Sigmoid colon (tissue), 7 donors: Measurements from ENCODE around the gene POMT1. TPM values are rescaled to one million over a fixed set of nuclear protein-coding genes. Genes with fewer than 3 reads are reported as not detected.
A peak's percentile ranks its signal among the peaks of the same experiment; 100 is the strongest.

Experiments used
- DNase-seq: peaks from one replicate; pipeline ENCODE4 v3.0.0-alpha.2; 2019
- H3K27ac ChIP-seq, 4 donors: fragments of 200-600 bp; sonication (generic); one replicate each; pipeline ENCODE4 v1.5.1; 2016 to 2019; ENCODE audit warnings: mild to moderate bottlenecking in 1 of 4
- H3K27me3 ChIP-seq, 3 donors: fragments of 200-600 bp; sonication (generic); one replicate each; pipeline ENCODE4 v1.5.1; 2019; ENCODE audit warnings: mild to moderate bottlenecking in 1 of 3
- H3K36me3 ChIP-seq, 4 donors: fragments of 200-600 bp; sonication (generic); one replicate each; pipeline ENCODE4 v1.5.1; 2016 to 2019
- H3K4me1 ChIP-seq, 4 donors: fragments of 200-600 bp; sonication (generic); one replicate each; pipeline ENCODE4 v1.5.1; 2017 to 2019
- H3K4me3 ChIP-seq, 4 donors: fragments of 200-600 bp; sonication (generic); one replicate each; pipeline ENCODE4 v1.5.1; 2017 to 2019; ENCODE audit warnings: mild to moderate bottlenecking in 2 of 4, moderate library complexity in 1 of 4
- H3K9me3 ChIP-seq, 4 donors: fragments of 200-600 bp in 3 of 4; sonication (generic) in 3 of 4; one replicate each; pipeline versions ENCODE4 v1.5.1 to v1.6.1; 2013 to 2019
- CTCF ChIP-seq, 4 experiments: fragments of 450-650 bp in 3 of 4; fragments of 200-600 bp in 1 of 4; IDR thresholded peaks; one replicate each; pipeline ENCODE4 v1.5.1; 2016 to 2019; ENCODE audit warnings: antibody characterized with exemption in 4 of 4, mild to moderate bottlenecking in 3 of 4, moderate library complexity in 2 of 4
- EP300 ChIP-seq, 4 donors: sonication (generic); formaldehyde crosslinking; IDR thresholded peaks; one replicate each; pipeline ENCODE4 v1.6.1; 2017; ENCODE audit warnings: antibody characterized with exemption in 4 of 4
- POLR2A ChIP-seq, 2 donors: fragments of 450-650 bp; IDR thresholded peaks; one replicate each; pipeline ENCODE4 v1.6.1; 2016; ENCODE audit warnings: antibody characterized with exemption in 2 of 2, mild to moderate bottlenecking in 2 of 2, moderate library complexity in 2 of 2
- POLR2AphosphoS5 ChIP-seq, 4 donors: sonication (generic); formaldehyde crosslinking; IDR thresholded peaks; one replicate each; pipeline ENCODE4 v1.6.1; 2017; ENCODE audit warnings: antibody characterized with exemption in 4 of 4
- WGBS, 2 donors: extraction: QIAGEN DNeasy Blood & Tissue Kit; methylation state at CpG; one replicate each; pipeline ENCODE4 v1.1.7; 2013; 5-methylcytosine and 5-hydroxymethylcytosine counted together
- intact Hi-C: fragments of 100-400 bp; cut with DNase I; formaldehyde crosslinking; loops from one replicate; pipeline ENCODE4 v1.15.1; 2023
- polyA plus RNA-seq, 3 donors: library from polyadenylated mRNA; stranded (reverse); fragments of 200-250 nt; gene quantifications; one replicate each; pipeline ENCODE4 v1.2.3, GENCODE V29; 2013
- total RNA-seq, 4 donors: library from RNA; depleted of rRNA; stranded (reverse); fragments of >200 nt; gene quantifications; one replicate each; pipeline ENCODE4 v1.1.0, GENCODE V29; 2016
- donor health status: healthy with polysubstance abuse.
- donor health status: Bipolar disorder and iron deficiency.
- donor health status: healthy.

Gene POMT1
- total and polyA plus RNA-seq, 7 donors: 3.6 to 61.2 (median 21.9) TPM

GRCh38 chr9:131525643-131526565, 23.2 kb downstream of the POMT1 start:
- Histone ChIP-seq H3K27ac (no peak overlapping the region), H3K4me1 (peaks cover 0 to 14% (median 10%) of the 10 kb centered on the region in 4 donors), H3K9me3 (no peaks in the 10 kb centered on the region), H3K4me3 (no peak overlapping the region), H3K27me3 (no peaks in the 10 kb centered on the region), H3K36me3 (peaks cover 45 to 88% (median 60%) of the 10 kb centered on the region in 4 donors)
- WGBS, 2 donors: 91 to 94% methylated on average over 19 of the region's 19 CpGs
- no peak for TF ChIP-seq CTCF (IDR thresholded peaks at IDR 0.05)
- TF ChIP-seq POLR2A (IDR thresholded peaks at IDR 0.05): no peak
- TF ChIP-seq POLR2AphosphoS5 (IDR thresholded peaks at IDR 0.05): no peak
- no peak for TF ChIP-seq EP300 (IDR thresholded peaks at IDR 0.05)
- intact Hi-C loops: no loop called here
- DNase-seq: no peak

- no peaks in the 10 kb centered on the region for H3K27me3 ChIP-seq
- 93 to 94% methylated on average over 7 of the region's 7 CpGs for WGBS, 2 donors
- peaks cover 0 to 20% (median 15%) of the 10 kb centered on the region in 4 donors for H3K4me1 ChIP-seq
- TF ChIP-seq POLR2A (IDR thresholded peaks at IDR 0.05) (no peak), EP300 (IDR thresholded peaks at IDR 0.05) (no peak), POLR2AphosphoS5 (IDR thresholded peaks at IDR 0.05) (no peak), CTCF (IDR thresholded peaks at IDR 0.05) (no peak)
- H3K4me3 ChIP-seq: no peak overlapping the region
- intact Hi-C loops: no loop called here
- H3K36me3 ChIP-seq: peaks cover 26 to 65% (median 44%) of the 10 kb centered on the region in 4 donors
- H3K9me3 ChIP-seq: no peaks in the 10 kb centered on the region
- no peak for DNase-seq
- H3K27ac ChIP-seq: no peak overlapping the region
Measured at GRCh38 chr9:131528186-131528585, 25.5 kb downstream of the POMT1 start.

- Histone ChIP-seq H3K36me3 (peaks cover 18 to 57% (median 42%) of the 10 kb centered on the region in 4 donors), H3K4me3 (no peak overlapping the region)
- intact Hi-C loops: no loop called here
Measured at GRCh38 chr9:131528886-131529505, 26.3 kb downstream of the POMT1 start.

More at GRCh38 chr9:131528886-131529505, 26.3 kb downstream of the POMT1 start:
- WGBS, 2 donors: 96 to 97% methylated on average over 35 of the region's 35 CpGs
- peaks cover 0 to 20% (median 15%) of the 10 kb centered on the region in 4 donors for H3K4me1 ChIP-seq
- peak; percentile 56 for DNase-seq
- TF ChIP-seq POLR2AphosphoS5 (IDR thresholded peaks at IDR 0.05): no peak
- TF ChIP-seq EP300 (IDR thresholded peaks at IDR 0.05): no peak
- no peak for TF ChIP-seq POLR2A (IDR thresholded peaks at IDR 0.05)
- no peak for TF ChIP-seq CTCF (IDR thresholded peaks at IDR 0.05)
- H3K27ac ChIP-seq: no peak overlapping the region
- H3K27me3 ChIP-seq: no peaks in the 10 kb centered on the region
- no peaks in the 10 kb centered on the region for H3K9me3 ChIP-seq
